ENCODE data around the gene ARPC5L.
A peak's percentile ranks its signal among the peaks of the same experiment; 100 is the strongest.

Gene ARPC5L

GRCh38 chr9:124814164-124814535, 47.8 kb upstream of the ARPC5L start:
- Histone ChIP-seq H3K9ac (ENCODE audit: low read length) (no peak overlapping the region), H3K14ac (ENCODE audit: low read length) (peak overlapping the region; percentile 75), H3K79me1 (ENCODE audit: low read length) (peaks cover 61% of the 10 kb centered on the region), H4K91ac (ENCODE audit: low read depth, low read length) (peak overlapping the region; percentile 97), H3K4me1 (ENCODE audit: control insufficient read depth in 1 of 2, insufficient read depth in 2 of 2, low read length in 2 of 2) (peaks cover 47 to 63% of the 10 kb centered on the region in 2 experiments), H2BK120ac (ENCODE audit: insufficient read depth, low read length, poor library complexity) (peak overlapping the region; percentile 81), H3K4me3 (ENCODE audit: low read depth, low read length) (no peak overlapping the region), H3K27ac (ENCODE audit: low read depth, low read length) (peak overlapping the region; percentile 92), H3K27me3 (ENCODE audit: insufficient read depth, low read length) (no peaks in the 10 kb centered on the region), H3K4ac (ENCODE audit: low read depth, low read length) (peak overlapping the region; percentile 61), H3K4me2 (ENCODE audit: low read length) (no peak overlapping the region), H2AFZ (ENCODE audit: insufficient read depth, low read length, poor library complexity) (no peak overlapping the region), H4K12ac (ENCODE audit: low read depth, low read length) (no peak overlapping the region), H3K9me3 (ENCODE audit: insufficient read depth, low read depth, low read length) (peaks cover 8% of the 10 kb centered on the region), H3K18ac (ENCODE audit: low read length) (peak overlapping the region; percentile 39), H3K23ac (ENCODE audit: low read length) (no peak overlapping the region), H2BK5ac (ENCODE audit: low read depth, low read length, poor library complexity) (peak overlapping the region; percentile 64), H2BK12ac (ENCODE audit: low read length) (peak overlapping the region; percentile 67), H3K36me3 (ENCODE audit: control insufficient read depth in 1 of 2, insufficient read depth in 2 of 2, low read length in 2 of 2) (peaks cover 9 to 11% of the 10 kb centered on the region in 2 experiments), H2AK5ac (ENCODE audit: low read length) (peak overlapping the region; percentile 67), H3K79me2 (ENCODE audit: control insufficient read depth, insufficient read depth, low read length, poor library complexity) (peaks cover 19% of the 10 kb centered on the region), H4K8ac (ENCODE audit: low read depth, low read length) (peak overlapping the region; percentile 59)
- WGBS (ENCODE audit: extremely low coverage, insufficient coverage, insufficient read length): no CpG with 5 or more reads among the region's 5 CpGs
- DNase-seq: no peak

GRCh38 chr9:124815601-124816000, 46.3 kb upstream of the ARPC5L start:
- Histone ChIP-seq H3K4me3 (ENCODE audit: low read depth, low read length) (no peak overlapping the region), H3K27me3 (ENCODE audit: insufficient read depth, low read length) (no peaks in the 10 kb centered on the region), H3K27ac (ENCODE audit: low read depth, low read length) (no peak overlapping the region), H2BK120ac (ENCODE audit: insufficient read depth, low read length, poor library complexity) (peak overlapping the region; percentile 18), H3K4me2 (ENCODE audit: low read length) (no peak overlapping the region), H4K8ac (ENCODE audit: low read depth, low read length) (no peak overlapping the region), H3K79me2 (ENCODE audit: control insufficient read depth, insufficient read depth, low read length, poor library complexity) (peaks cover 11% of the 10 kb centered on the region), H3K4ac (ENCODE audit: low read depth, low read length) (no peak overlapping the region), H2AFZ (ENCODE audit: insufficient read depth, low read length, poor library complexity) (no peak overlapping the region), H3K79me1 (ENCODE audit: low read length) (peaks cover 49% of the 10 kb centered on the region), H2AK5ac (ENCODE audit: low read length) (no peak overlapping the region), H3K18ac (ENCODE audit: low read length) (no peak overlapping the region), H3K36me3 (ENCODE audit: control insufficient read depth in 1 of 2, insufficient read depth in 2 of 2, low read length in 2 of 2) (no peaks in the 10 kb centered on the region), H3K14ac (ENCODE audit: low read length) (no peak overlapping the region), H3K9ac (ENCODE audit: low read length) (no peak overlapping the region), H3K23ac (ENCODE audit: low read length) (no peak overlapping the region), H4K12ac (ENCODE audit: low read depth, low read length) (no peak overlapping the region), H3K4me1 (ENCODE audit: control insufficient read depth in 1 of 2, insufficient read depth in 2 of 2, low read length in 2 of 2) (peaks cover 38 to 51% of the 10 kb centered on the region in 2 experiments), H2BK12ac (ENCODE audit: low read length) (peak overlapping the region; percentile 84), H3K9me3 (ENCODE audit: insufficient read depth, low read depth, low read length) (peaks cover 4% of the 10 kb centered on the region), H2BK5ac (ENCODE audit: low read depth, low read length, poor library complexity) (no peak overlapping the region), H4K91ac (ENCODE audit: low read depth, low read length) (peak overlapping the region; percentile 70)
- WGBS (ENCODE audit: extremely low coverage, insufficient coverage, insufficient read length): no CpG with 5 or more reads among the region's 5 CpGs
- no peak for DNase-seq

GRCh38 chr9:124818431-124819281, 43.3 kb upstream of the ARPC5L start:
- peaks cover 26 to 28% of the 10 kb centered on the region in 2 experiments for H3K4me1 ChIP-seq (ENCODE audit: control insufficient read depth in 1 of 2, insufficient read depth in 2 of 2, low read length in 2 of 2)
- H2AFZ ChIP-seq (ENCODE audit: insufficient read depth, low read length, poor library complexity): peak overlapping the region; percentile 13
- H3K9me3 ChIP-seq (ENCODE audit: insufficient read depth, low read depth, low read length): peaks cover 4% of the 10 kb centered on the region
- H4K91ac ChIP-seq (ENCODE audit: low read depth, low read length): peak overlapping the region; percentile 91
- H2BK120ac ChIP-seq (ENCODE audit: insufficient read depth, low read length, poor library complexity): peak overlapping the region; percentile 72
- no peak overlapping the region for H3K4me2 ChIP-seq (ENCODE audit: low read length)
- H3K14ac ChIP-seq (ENCODE audit: low read length): peak overlapping the region; percentile 58
- H3K4me3 ChIP-seq (ENCODE audit: low read depth, low read length): no peak overlapping the region
- DNase-seq: peak; percentile 98 to 99
- peak overlapping the region; percentile 23 for H3K4ac ChIP-seq (ENCODE audit: low read depth, low read length)
- H3K18ac ChIP-seq (ENCODE audit: low read length): peak overlapping the region; percentile 66
- H2AK5ac ChIP-seq (ENCODE audit: low read length): peak overlapping the region; percentile 16
- H3K27ac ChIP-seq (ENCODE audit: low read depth, low read length): peak overlapping the region; percentile 88
- H3K27me3 ChIP-seq (ENCODE audit: insufficient read depth, low read length): no peaks in the 10 kb centered on the region
- H4K12ac ChIP-seq (ENCODE audit: low read depth, low read length): peak overlapping the region; percentile 7
- no CpG with 5 or more reads among the region's 18 CpGs for WGBS (ENCODE audit: extremely low coverage, insufficient coverage, insufficient read length)
- no peak overlapping the region for H3K23ac ChIP-seq (ENCODE audit: low read length)
- H4K8ac ChIP-seq (ENCODE audit: low read depth, low read length): peak overlapping the region; percentile 34
- peak overlapping the region; percentile 69 for H2BK5ac ChIP-seq (ENCODE audit: low read depth, low read length, poor library complexity)
- H3K36me3 ChIP-seq (ENCODE audit: control insufficient read depth in 1 of 2, insufficient read depth in 2 of 2, low read length in 2 of 2): no peaks in the 10 kb centered on the region
- H3K9ac ChIP-seq (ENCODE audit: low read length): no peak overlapping the region
- H2BK12ac ChIP-seq (ENCODE audit: low read length): peak overlapping the region; percentile 73
- peaks cover 1% of the 10 kb centered on the region for H3K79me2 ChIP-seq (ENCODE audit: control insufficient read depth, insufficient read depth, low read length, poor library complexity)
- peaks cover 26% of the 10 kb centered on the region for H3K79me1 ChIP-seq (ENCODE audit: low read length)

GRCh38 chr9:124820698-124821623, 41.0 kb upstream of the ARPC5L start:
- Histone ChIP-seq H3K4me1 (ENCODE audit: control insufficient read depth in 1 of 2, insufficient read depth in 2 of 2, low read length in 2 of 2) (peaks cover 20 to 21% of the 10 kb centered on the region in 2 experiments), H3K23ac (ENCODE audit: low read length) (no peak overlapping the region), H3K79me1 (ENCODE audit: low read length) (peaks cover 18% of the 10 kb centered on the region), H2BK5ac (ENCODE audit: low read depth, low read length, poor library complexity) (peak overlapping the region; percentile 6), H3K4me3 (ENCODE audit: low read depth, low read length) (no peak overlapping the region), H4K8ac (ENCODE audit: low read depth, low read length) (no peak overlapping the region), H2AK5ac (ENCODE audit: low read length) (peak overlapping the region; percentile 22), H3K4me2 (ENCODE audit: low read length) (no peak overlapping the region), H3K9ac (ENCODE audit: low read length) (no peak overlapping the region), H3K9me3 (ENCODE audit: insufficient read depth, low read depth, low read length) (peaks cover 6% of the 10 kb centered on the region), H3K79me2 (ENCODE audit: control insufficient read depth, insufficient read depth, low read length, poor library complexity) (peaks cover 1% of the 10 kb centered on the region), H3K18ac (ENCODE audit: low read length) (no peak overlapping the region), H2AFZ (ENCODE audit: insufficient read depth, low read length, poor library complexity) (no peak overlapping the region), H3K27me3 (ENCODE audit: insufficient read depth, low read length) (no peaks in the 10 kb centered on the region), H3K14ac (ENCODE audit: low read length) (peak overlapping the region; percentile 2), H3K4ac (ENCODE audit: low read depth, low read length) (no peak overlapping the region), H3K27ac (ENCODE audit: low read depth, low read length) (no peak overlapping the region), H4K91ac (ENCODE audit: low read depth, low read length) (peak overlapping the region; percentile 26), H2BK120ac (ENCODE audit: insufficient read depth, low read length, poor library complexity) (peak overlapping the region; percentile 3), H4K12ac (ENCODE audit: low read depth, low read length) (no peak overlapping the region), H2BK12ac (ENCODE audit: low read length) (peak overlapping the region; percentile 69), H3K36me3 (ENCODE audit: control insufficient read depth in 1 of 2, insufficient read depth in 2 of 2, low read length in 2 of 2) (no peaks in the 10 kb centered on the region)
- no peak for DNase-seq
- no CpG with 5 or more reads among the region's 12 CpGs for WGBS (ENCODE audit: extremely low coverage, insufficient coverage, insufficient read length)
